Hematopoietic multipotent progenitor cell treated with erythropoietin and hydrocortisone succinate and interleukin-3 and kit ligand, for 17 days (in vitro differentiated cells): ENCODE measurements around the gene CREBL2.
"Not testable (repeated sequence)": the region's sequence is repeated elsewhere in the genome, so short reads cannot be mapped to it uniquely, and the experiment has no call there.

Experiments
- DNase-seq: peaks from one replicate; pipeline ENCODE4 v3.0.0-alpha.2; 2015; ENCODE audit warnings: low spot score

The CREBL2 gene

DNA sequence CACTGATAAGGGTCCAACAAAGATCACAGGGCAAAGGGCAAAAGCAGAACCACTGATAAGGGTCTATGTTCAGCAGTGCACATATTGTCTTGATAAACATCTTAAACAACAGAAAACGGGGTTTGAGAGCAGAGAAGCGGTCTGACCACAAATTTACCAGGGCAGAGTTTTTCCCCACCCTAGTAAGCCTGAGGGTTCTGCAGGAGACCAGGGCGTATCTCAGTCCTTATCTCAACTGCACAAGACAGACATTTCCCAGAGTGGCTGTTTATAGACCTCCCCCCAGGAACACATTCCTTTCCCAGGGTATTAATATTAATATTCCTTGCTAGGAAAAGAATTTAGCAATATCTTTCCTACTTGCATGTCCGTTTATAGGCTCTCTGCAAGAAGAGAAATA is 28.3 kb downstream of the CREBL2 start:
- not testable (repeated sequence) for DNase-seq

- DNase-seq, result no peak
These were observed 30.0 kb downstream of the CREBL2 start for GRCh38 chr12:12641650-12642049.

- DNase-seq, result no peak
These were observed 31.2 kb downstream of the CREBL2 start for GRCh38 chr12:12642916-12643315.

GRCh38 chr12:12645485-12645884 is 33.8 kb downstream of the CREBL2 start:
- peak; percentile 82 for DNase-seq

GRCh38 chr12:12645968-12646367 is 34.3 kb downstream of the CREBL2 start:
- not testable (repeated sequence) for DNase-seq

- no peak for DNase-seq
These were observed 34.9 kb downstream of the CREBL2 start for GRCh38 chr12:12646483-12647072.

DNA sequence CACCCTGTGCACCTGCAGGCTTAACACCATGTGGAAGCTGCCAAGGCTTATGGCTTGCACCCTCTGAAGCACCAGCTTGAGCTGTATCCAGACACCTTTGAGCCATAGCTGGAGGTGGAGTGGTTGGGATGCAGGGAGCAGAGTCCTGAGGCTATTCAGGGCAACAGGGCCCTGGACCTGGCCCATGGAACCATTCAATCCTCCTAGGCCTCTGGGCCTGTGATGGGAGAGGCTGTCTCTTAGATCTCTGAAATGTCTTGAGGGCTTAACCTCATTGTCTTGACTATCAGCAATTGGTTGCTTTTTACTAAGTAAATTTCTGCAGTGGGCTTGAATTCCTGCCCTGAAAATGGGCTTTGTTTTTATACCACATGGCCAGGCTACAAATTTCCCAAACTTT is 36.6 kb downstream of the CREBL2 start:
- no peak for DNase-seq

DNA sequence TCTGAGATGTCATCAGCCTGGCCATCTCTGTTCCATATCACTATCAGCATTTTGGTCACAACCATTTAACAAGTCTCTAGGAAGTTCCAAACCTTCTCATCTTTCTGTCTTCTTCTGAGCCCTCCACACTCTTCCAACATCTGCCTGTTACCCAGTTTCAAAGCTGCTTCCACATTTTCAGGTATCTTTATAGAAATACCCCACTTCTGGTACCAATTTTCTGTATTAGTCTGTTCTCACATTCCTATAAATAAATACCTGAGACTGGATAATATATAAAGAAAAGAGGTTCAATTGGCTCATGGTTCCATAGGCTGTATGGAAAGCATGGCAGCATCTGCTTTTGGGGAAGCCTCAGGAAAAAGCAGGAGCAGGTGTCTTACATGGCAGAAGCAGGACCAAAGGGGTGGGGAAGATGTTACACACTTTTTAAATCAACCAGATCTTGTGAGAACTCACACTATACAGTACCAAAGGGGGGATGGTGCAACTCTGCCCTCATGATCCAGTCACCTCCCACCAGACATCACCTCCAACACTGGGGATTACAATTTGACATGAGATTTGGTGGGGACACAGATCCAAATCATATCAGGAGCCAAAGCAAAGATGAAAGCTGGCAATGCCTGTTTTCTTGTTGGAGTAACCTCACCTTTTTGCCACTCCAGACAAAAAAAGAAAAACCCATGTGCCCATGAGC is 37.4 kb downstream of the CREBL2 start:
- no peak for DNase-seq

DNA sequence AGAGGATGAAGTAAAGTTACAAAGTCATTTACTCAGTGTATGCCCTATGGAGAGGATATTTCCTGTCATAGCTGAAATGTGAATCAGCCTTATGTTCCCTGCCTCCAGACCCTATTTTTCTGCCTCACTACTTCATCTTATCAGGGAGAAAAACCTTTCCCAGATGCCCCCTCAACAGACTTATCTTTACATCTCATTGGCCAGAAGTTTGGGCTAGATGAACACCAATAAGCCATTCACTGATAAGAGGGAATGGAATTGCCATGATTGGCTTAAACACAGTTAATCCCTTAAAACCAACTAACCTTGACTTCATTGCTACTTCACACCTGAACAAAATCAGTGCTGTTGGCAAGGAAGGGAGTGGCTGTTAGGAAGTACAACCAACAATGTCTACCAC is 40.1 kb downstream of the CREBL2 start:
- DNase-seq, result no peak

GRCh38 chr12:12652704-12653103 is 41.0 kb downstream of the CREBL2 start:
- DNase-seq, result not testable (repeated sequence)

- no peak for DNase-seq
These were observed 42.2 kb downstream of the CREBL2 start for GRCh38 chr12:12653922-12654321.

DNA sequence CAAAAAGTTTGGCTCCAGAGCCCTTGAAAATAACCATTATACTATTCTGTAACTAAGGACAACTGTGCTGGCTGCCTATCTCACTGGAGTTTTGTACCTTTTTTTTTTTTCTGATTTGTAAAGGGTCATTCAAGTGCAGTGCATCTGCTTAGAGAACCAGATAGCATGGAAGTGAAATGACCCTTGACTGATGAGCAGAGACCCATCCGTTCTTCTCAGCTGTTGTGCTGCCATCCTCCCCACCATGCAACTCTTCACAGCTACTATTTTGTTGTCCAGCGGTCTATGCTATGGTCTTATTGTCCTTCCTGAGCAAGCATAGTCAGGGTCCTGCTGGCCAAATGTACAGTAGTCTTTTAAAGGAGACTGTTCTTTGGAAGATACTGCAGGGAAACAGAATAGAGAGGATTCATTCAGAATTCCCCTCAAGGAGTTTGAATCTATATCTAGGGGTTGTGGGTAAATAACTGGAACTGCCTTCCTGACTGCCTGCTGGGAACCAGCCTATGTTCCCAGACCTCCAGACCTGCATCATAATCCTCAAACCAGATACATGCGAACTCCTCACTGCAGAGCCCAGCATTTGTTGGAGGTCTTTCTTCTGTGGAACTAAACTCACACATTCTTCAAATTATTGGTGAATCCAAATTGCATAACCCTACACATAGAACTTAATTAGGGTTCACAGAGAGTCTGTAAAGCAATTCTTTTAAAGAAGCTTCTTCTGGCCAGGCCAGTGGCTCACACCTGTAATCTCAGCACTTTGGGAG is 43.2 kb downstream of the CREBL2 start:
- no peak for DNase-seq

- DNase-seq, result no peak
These were observed 48.5 kb downstream of the CREBL2 start for GRCh38 chr12:12660201-12660600.

DNA sequence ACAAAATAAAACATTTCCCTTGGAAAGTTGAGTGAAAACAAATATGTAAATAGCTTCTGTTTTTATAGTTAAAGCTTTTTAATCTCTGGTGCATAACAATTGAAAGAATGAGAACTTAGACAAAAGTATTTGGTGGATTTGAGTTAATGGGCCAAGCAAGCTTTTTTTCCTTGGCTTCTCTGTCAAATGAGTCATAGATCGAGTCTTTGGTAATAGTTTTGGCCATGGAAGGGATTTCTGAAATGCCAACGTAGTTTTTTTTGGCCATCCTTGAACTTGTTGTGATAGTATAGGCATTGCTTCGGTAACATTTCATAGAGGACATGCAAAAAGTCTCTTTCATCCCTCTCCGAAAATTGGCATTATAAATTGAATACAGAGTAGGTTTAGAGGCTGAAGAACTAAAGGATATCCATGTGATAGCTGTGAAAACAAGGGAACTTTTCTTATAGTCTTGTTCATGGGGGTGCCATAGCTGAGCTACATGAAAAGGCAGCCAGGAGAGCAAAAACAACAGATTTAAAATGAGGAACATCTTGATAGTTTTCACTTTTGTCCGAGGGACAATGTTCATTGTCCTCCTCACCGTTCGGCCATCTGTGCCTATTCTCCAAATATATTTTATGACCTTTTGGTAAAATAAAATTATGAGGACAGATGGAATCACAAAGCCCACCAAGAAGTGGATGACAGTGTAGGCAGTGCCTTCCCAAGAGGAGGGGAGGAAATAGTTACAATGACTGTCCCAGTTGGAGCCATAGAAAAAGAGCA is 49.6 kb downstream of the CREBL2 start:
- DNase-seq, result no peak

GRCh38 chr12:12663644-12664294 is 52.1 kb downstream of the CREBL2 start:
- DNase-seq, result no peak

GRCh38 chr12:12665194-12665593 is 53.5 kb downstream of the CREBL2 start:
- no peak for DNase-seq

- DNase-seq, result no peak
These were observed 56.3 kb downstream of the CREBL2 start for GRCh38 chr12:12668005-12668404.

- DNase-seq, result no peak
These were observed 57.3 kb downstream of the CREBL2 start for GRCh38 chr12:12669020-12669419.

DNA sequence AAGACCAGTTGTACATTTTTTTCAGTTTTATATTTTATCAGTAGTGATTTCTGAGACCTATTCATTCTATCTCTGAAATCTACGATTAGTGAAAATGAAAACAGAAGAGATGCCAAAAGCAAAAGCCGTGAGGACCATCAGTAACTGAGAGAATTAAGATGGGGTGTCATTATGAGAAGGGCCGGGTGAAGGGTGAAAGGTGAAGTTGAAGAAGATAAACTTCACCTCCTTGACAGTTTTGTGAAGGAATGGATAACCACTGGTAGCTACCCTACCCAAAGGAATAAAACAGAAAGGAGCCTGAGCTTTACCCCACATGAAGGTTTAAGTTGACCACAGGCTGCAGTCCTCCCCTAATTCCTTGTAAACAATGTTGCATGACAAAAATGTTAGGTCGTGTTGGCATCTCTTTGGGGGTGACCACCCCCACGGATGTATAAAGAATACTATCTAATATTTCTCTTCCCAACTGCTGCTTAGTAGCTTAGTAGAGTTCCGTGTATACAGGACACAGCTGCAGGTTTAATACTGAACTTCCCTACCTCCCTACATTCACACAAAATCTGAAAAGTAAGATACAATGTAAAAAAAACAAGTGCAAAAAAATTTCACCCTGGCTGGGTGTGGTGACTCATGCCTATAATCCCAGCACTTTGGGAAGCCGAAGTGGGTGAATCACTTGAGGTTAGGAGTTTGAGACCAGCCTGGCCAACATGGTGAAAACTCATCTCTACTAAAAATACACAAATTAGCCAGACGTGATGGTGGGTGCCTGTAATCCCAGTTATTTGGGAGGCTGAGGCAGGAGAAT is 60.4 kb downstream of the CREBL2 start:
- no peak for DNase-seq

DNA sequence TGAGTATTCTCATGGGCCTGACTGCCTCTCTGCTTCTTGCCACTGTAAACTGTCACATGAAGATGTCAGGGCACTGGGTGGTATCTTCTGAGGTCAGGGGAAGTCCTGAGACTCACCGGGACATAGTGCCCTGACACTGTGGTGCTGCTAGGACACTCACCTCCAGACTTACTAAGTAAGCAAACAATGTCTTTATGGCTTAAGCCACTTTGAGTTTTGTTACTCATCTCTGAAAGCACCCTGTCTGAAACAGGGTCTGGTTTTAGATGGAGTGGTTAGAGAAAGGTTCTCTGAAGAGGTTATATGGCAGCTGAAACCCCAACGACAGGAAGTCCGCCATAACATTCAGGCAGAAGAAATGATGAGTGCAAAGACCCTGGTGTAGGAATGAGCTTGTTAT is 61.6 kb downstream of the CREBL2 start:
- DNase-seq, result no peak

DNA sequence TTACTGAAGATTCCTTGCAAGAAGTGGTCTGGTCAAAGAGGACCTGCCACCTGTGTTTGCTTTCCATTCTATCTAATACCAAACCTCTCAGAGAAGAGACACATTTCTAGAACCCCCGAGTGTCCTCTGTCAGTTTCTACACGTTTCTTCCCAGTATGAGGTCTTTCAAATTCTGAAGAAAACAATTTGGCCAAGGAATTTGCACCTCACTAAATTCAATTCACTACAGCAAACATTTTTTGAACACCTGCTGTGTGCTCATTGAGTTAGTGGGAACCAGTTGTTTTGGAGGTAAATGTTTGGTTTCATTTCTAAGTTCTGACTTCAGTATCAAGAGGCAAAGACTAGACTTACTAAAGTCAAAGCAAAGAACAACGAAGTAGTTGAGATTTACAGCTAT is 64.9 kb downstream of the CREBL2 start:
- DNase-seq, result no peak
